ENCODE measurements around the gene RNF213.

Gene RNF213

GRCh38 chr17:80377798-80378197 is 117.1 kb downstream of the RNF213 start:
- H3K4me1 ChIP-seq (ENCODE audit: insufficient read depth, low read length, poor library complexity, severe bottlenecking), result no peaks in the 10 kb centered on the region
- no peak overlapping the region for H3K4me2 ChIP-seq (ENCODE audit: low read depth, low read length, poor library complexity, severe bottlenecking)
- H3F3A ChIP-seq (ENCODE audit: low read depth), result no peaks in the 10 kb centered on the region
- H3K27me3 ChIP-seq (ENCODE audit: insufficient read depth, low read length, poor library complexity, severe bottlenecking), result no peaks in the 10 kb centered on the region
- TF ChIP-seq EZH2phosphoT487 (IDR thresholded peaks at IDR 0.05; ENCODE audit: borderline replicate concordance), result no peak
- TF ChIP-seq, protein P1, sequence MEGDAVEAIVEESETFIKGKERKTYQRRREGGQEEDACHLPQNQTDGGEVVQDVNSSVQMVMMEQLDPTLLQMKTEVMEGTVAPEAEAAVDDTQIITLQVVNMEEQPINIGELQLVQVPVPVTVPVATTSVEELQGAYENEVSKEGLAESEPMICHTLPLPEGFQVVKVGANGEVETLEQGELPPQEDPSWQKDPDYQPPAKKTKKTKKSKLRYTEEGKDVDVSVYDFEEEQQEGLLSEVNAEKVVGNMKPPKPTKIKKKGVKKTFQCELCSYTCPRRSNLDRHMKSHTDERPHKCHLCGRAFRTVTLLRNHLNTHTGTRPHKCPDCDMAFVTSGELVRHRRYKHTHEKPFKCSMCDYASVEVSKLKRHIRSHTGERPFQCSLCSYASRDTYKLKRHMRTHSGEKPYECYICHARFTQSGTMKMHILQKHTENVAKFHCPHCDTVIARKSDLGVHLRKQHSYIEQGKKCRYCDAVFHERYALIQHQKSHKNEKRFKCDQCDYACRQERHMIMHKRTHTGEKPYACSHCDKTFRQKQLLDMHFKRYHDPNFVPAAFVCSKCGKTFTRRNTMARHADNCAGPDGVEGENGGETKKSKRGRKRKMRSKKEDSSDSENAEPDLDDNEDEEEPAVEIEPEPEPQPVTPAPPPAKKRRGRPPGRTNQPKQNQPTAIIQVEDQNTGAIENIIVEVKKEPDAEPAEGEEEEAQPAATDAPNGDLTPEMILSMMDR (conservative IDR thresholded peaks at IDR 0.05; ENCODE audit: low read length), result no peak
- no peak overlapping the region for H3K9ac ChIP-seq (ENCODE audit: low read depth, low read length, poor library complexity, severe bottlenecking)
- H2AFZ ChIP-seq (ENCODE audit: low read length), result no peak overlapping the region
- no peaks in the 10 kb centered on the region for H4K20me1 ChIP-seq (ENCODE audit: insufficient read depth, low read length, poor library complexity, severe bottlenecking)
- peaks cover 71% of the 10 kb centered on the region; the same call in 1 of the 2 replicates for H3K36me3 ChIP-seq (ENCODE audit: insufficient read depth, low read length)
- H3K4me3 ChIP-seq (ENCODE audit: low read length, poor library complexity, severe bottlenecking), result no peak overlapping the region
- H3K79me2 ChIP-seq (ENCODE audit: insufficient read depth, low read length), result no peaks in the 10 kb centered on the region
- H3K9me2 ChIP-seq (replicated peaks; ENCODE audit: low read depth, low read length), result no peaks in the 10 kb centered on the region
- H3K9me3 ChIP-seq (ENCODE audit: insufficient read depth, low read depth, low read length), result no peaks in the 10 kb centered on the region

DNA sequence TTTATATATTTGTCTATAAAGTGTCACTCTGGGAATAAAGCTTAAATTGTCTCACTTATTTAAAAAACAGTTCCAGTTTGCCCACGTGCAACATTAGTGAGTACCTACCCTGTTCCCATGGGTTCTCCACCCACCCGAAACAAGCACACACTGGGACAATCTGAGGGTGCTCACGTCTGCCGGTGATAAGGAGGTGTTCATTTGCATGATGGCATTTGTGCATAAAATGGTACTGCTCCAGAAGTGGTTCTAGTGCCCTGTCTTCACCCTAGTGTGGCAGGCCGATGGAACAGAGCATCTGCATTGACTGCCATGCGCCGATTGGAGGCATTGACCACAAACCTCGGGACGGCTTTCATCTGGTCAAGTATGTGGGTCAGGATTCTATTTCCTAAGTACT is 118.7 kb downstream of the RNF213 start:
- no peaks in the 10 kb centered on the region for H3K4me1 ChIP-seq (ENCODE audit: insufficient read depth, low read length, poor library complexity, severe bottlenecking)
- no peaks in the 10 kb centered on the region for H3K9me2 ChIP-seq (replicated peaks; ENCODE audit: low read depth, low read length)
- H3K9ac ChIP-seq (ENCODE audit: low read depth, low read length, poor library complexity, severe bottlenecking), result no peak overlapping the region
- peaks cover 65% of the 10 kb centered on the region; the same call in 1 of the 2 replicates for H3K36me3 ChIP-seq (ENCODE audit: insufficient read depth, low read length)
- peaks cover 2% of the 10 kb centered on the region for H4K20me1 ChIP-seq (ENCODE audit: insufficient read depth, low read length, poor library complexity, severe bottlenecking)
- no peak overlapping the region for H3K4me3 ChIP-seq (ENCODE audit: low read length, poor library complexity, severe bottlenecking)
- TF ChIP-seq, protein P1 (conservative IDR thresholded peaks at IDR 0.05; ENCODE audit: low read length), result no peak
- TF ChIP-seq EZH2phosphoT487 (IDR thresholded peaks at IDR 0.05; ENCODE audit: borderline replicate concordance), result no peak
- no peak overlapping the region for H2AFZ ChIP-seq (ENCODE audit: low read length)
- H3K27me3 ChIP-seq (ENCODE audit: insufficient read depth, low read length, poor library complexity, severe bottlenecking), result no peaks in the 10 kb centered on the region
- H3K9me3 ChIP-seq (ENCODE audit: insufficient read depth, low read depth, low read length), result no peaks in the 10 kb centered on the region
- no peak overlapping the region for H3K4me2 ChIP-seq (ENCODE audit: low read depth, low read length, poor library complexity, severe bottlenecking)
- no peaks in the 10 kb centered on the region for H3K79me2 ChIP-seq (ENCODE audit: insufficient read depth, low read length)
- H3F3A ChIP-seq (ENCODE audit: low read depth), result no peaks in the 10 kb centered on the region

- peaks cover 65% of the 10 kb centered on the region; the same call in 1 of the 2 replicates for H3K36me3 ChIP-seq (ENCODE audit: insufficient read depth, low read length)
Measured at GRCh38 chr17:80380068-80380467, 119.4 kb downstream of the RNF213 start.

More at GRCh38 chr17:80380068-80380467, 119.4 kb downstream of the RNF213 start:
- no peak for TF ChIP-seq EZH2phosphoT487 (IDR thresholded peaks at IDR 0.05; ENCODE audit: borderline replicate concordance)
- TF ChIP-seq, protein P1 (conservative IDR thresholded peaks at IDR 0.05; ENCODE audit: low read length), result no peak
- no peak overlapping the region for H2AFZ ChIP-seq (ENCODE audit: low read length)
- H3K9me2 ChIP-seq (replicated peaks; ENCODE audit: low read depth, low read length), result no peaks in the 10 kb centered on the region
- H3K9ac ChIP-seq (ENCODE audit: low read depth, low read length, poor library complexity, severe bottlenecking), result no peak overlapping the region
- H3K4me1 ChIP-seq (ENCODE audit: insufficient read depth, low read length, poor library complexity, severe bottlenecking), result no peaks in the 10 kb centered on the region
- H4K20me1 ChIP-seq (ENCODE audit: insufficient read depth, low read length, poor library complexity, severe bottlenecking), result peaks cover 2% of the 10 kb centered on the region
- H3F3A ChIP-seq (ENCODE audit: low read depth), result no peaks in the 10 kb centered on the region
- H3K27me3 ChIP-seq (ENCODE audit: insufficient read depth, low read length, poor library complexity, severe bottlenecking), result no peaks in the 10 kb centered on the region
- no peaks in the 10 kb centered on the region for H3K9me3 ChIP-seq (ENCODE audit: insufficient read depth, low read depth, low read length)
- H3K4me2 ChIP-seq (ENCODE audit: low read depth, low read length, poor library complexity, severe bottlenecking), result no peak overlapping the region
- H3K79me2 ChIP-seq (ENCODE audit: insufficient read depth, low read length), result no peaks in the 10 kb centered on the region
- H3K4me3 ChIP-seq (ENCODE audit: low read length, poor library complexity, severe bottlenecking), result no peak overlapping the region
